ENCODE results near the gene CAPRIN1. TPM values are rescaled to one million over a fixed set of nuclear protein-coding genes. Genes with fewer than 3 reads are reported as not detected.

Gene CAPRIN1
- total and polyA plus RNA-seq, 2 of the 8 experiments (the other 6 are each of a cell fraction or from before 2014, with no cell fraction given), result 221 to 317 TPM

GRCh38 chr11:34029176-34029575, 22.4 kb upstream of the CAPRIN1 start:
- CTCF ChIA-PET (ENCODE audit: partially characterized antibody), result interaction anchor here (0.8 to 3.6 kb wide), 5 partner anchors 12 to 114 kb away, joined by 3 to 16 read pairs (median 4); no protein-coding TSS in a partner anchor

More at GRCh38 chr11:34029176-34029575, 22.4 kb upstream of the CAPRIN1 start:
- no peak overlapping the region for H3K23ac ChIP-seq (ENCODE audit: insufficient read length)
- H4K8ac ChIP-seq (ENCODE audit: extremely low read depth, insufficient read depth, low read length), result no peak overlapping the region
- DNase-seq (ENCODE audit: low read depth in 1 of 2, low spot score in 2 of 2), result no peak
- no peak overlapping the region for H3K4me3 ChIP-seq (ENCODE audit: extremely low read depth in 1 of 4, insufficient read depth in 2 of 4, low read depth in 3 of 4, low read length in 4 of 4)
- no peak overlapping the region for H2BK12ac ChIP-seq (ENCODE audit: low read depth, low read length)
- H2BK15ac ChIP-seq (ENCODE audit: low read length), result no peak overlapping the region
- no peak overlapping the region for H3K9ac ChIP-seq (replicated peaks in 1 of 4; ENCODE audit: extremely low read depth in 1 of 4, low read depth in 3 of 4, low read length in 3 of 4)
- H3K36me3 ChIP-seq (ENCODE audit: control insufficient read depth in 2 of 4, insufficient read depth in 4 of 4, low read length in 3 of 4), result no peaks in the 10 kb centered on the region
- no peak overlapping the region for H3K4me2 ChIP-seq (ENCODE audit: insufficient read depth in 1 of 2, low read depth in 2 of 2, low read length in 2 of 2)
- H4K91ac ChIP-seq (replicated peaks; ENCODE audit: insufficient read length, low read length), result no peak overlapping the region
- no peak overlapping the region for H2BK5ac ChIP-seq (ENCODE audit: low read depth, low read length)
- H4K20me1 ChIP-seq (replicated peaks in 1 of 2; ENCODE audit: control insufficient read depth in 1 of 2, insufficient read depth in 2 of 2, low read length in 2 of 2), result no peaks in the 10 kb centered on the region
- H3K4ac ChIP-seq (replicated peaks; ENCODE audit: insufficient read length, low read depth, low read length), result no peak overlapping the region
- POLR2A ChIA-PET (ENCODE audit: partially characterized antibody), result interaction anchor here (1.0 kb wide), 2 partner anchors 8 to 76 kb away, joined by 3 to 4 read pairs; partner anchors contain the start of gene NAT10
- WGBS, 2 experiments (ENCODE audit: extremely low coverage in 1 of 2, insufficient coverage in 1 of 2, insufficient read length in 1 of 2, insufficient replicate concordance in 2 of 2, low coverage in 1 of 2, low lambda C conversion rate in 2 of 2, missing lambda C conversion rate in 1 of 2), result 88% methylated on average over 4 of the region's 4 CpGs; no CpG with 5 or more reads in 1 of the 2 experiments
- no peak for TF ChIP-seq POLR2AphosphoS5 (IDR thresholded peaks at IDR 0.05; ENCODE audit: low read depth, low read length)
- no peak for TF ChIP-seq CREB1 (IDR thresholded peaks at IDR 0.05)
- no peak for TF ChIP-seq TBP (IDR thresholded peaks at IDR 0.05; ENCODE audit: low read depth, low read length)
- TF ChIP-seq KDM1A (IDR thresholded peaks at IDR 0.05; ENCODE audit: borderline replicate concordance, low read length), result no peak
- no peak for TF ChIP-seq SP1 (IDR thresholded peaks at IDR 0.05; ENCODE audit: low read depth, low read length)
- TF ChIP-seq TCF12 (IDR thresholded peaks at IDR 0.05; ENCODE audit: low read depth, low read length), result no peak
- TF ChIP-seq USF2 (IDR thresholded peaks at IDR 0.05; ENCODE audit: low read length), result no peak
- no peak for TF ChIP-seq ZNF274 (IDR thresholded peaks at IDR 0.05; ENCODE audit: borderline replicate concordance, extremely low read depth, low read length)
- TF ChIP-seq HDAC2 (IDR thresholded peaks at IDR 0.05; ENCODE audit: borderline replicate concordance in 1 of 2, low read depth in 2 of 2, low read length in 2 of 2), result no peak
- H3K79me1 ChIP-seq (ENCODE audit: low read depth, low read length), result no peaks in the 10 kb centered on the region
- no peak overlapping the region for H2AFZ ChIP-seq (ENCODE audit: low read length)
- no peak overlapping the region for H3K27ac ChIP-seq (ENCODE audit: low read depth, low read length)
- no peak overlapping the region for H3K56ac ChIP-seq (replicated peaks; ENCODE audit: insufficient read length, low read depth, low read length)
- peaks cover 0 to 6% (median 1%) of the 10 kb centered on the region in 4 experiments; a peak in 2 of 7 replicates for H3K4me1 ChIP-seq (replicated peaks in 1 of 4; ENCODE audit: control insufficient read depth in 3 of 4, insufficient read depth in 4 of 4, low read length in 3 of 4)
- H2BK120ac ChIP-seq (replicated peaks; ENCODE audit: low read depth, low read length), result no peak overlapping the region
- H3K14ac ChIP-seq (ENCODE audit: insufficient read length), result no peak overlapping the region
- H3K23me2 ChIP-seq (ENCODE audit: low read depth, low read length), result no peaks in the 10 kb centered on the region
- H3K27me3 ChIP-seq (replicated peaks in 1 of 4; ENCODE audit: control insufficient read depth in 3 of 4, extremely low read depth in 1 of 4, insufficient read depth in 3 of 4, low read length in 3 of 4), result no peaks in the 10 kb centered on the region
- H4K5ac ChIP-seq (ENCODE audit: insufficient read length, low read depth, low read length), result no peak overlapping the region
- H3K18ac ChIP-seq (ENCODE audit: extremely low read depth, low read length), result no peak overlapping the region
- no peak for FAIRE-seq
- no peak overlapping the region for H2AK5ac ChIP-seq (ENCODE audit: low read depth, low read length)
- no peaks in the 10 kb centered on the region for H3K9me3 ChIP-seq (ENCODE audit: insufficient read depth in 2 of 2, low read depth in 1 of 2, low read length in 1 of 2)
- H3K79me2 ChIP-seq (ENCODE audit: control insufficient read depth in 1 of 2, insufficient read depth in 2 of 2, low read length in 2 of 2), result no peaks in the 10 kb centered on the region
- H2BK20ac ChIP-seq (ENCODE audit: low read length), result no peak overlapping the region
